GM18868 (cell line): ENCODE measurements around the gene HPS4.
A peak's percentile ranks its signal among the peaks of the same experiment; 100 is the strongest.
"Not testable (repeated sequence)": the region's sequence is repeated elsewhere in the genome, so short reads cannot be mapped to it uniquely, and the experiment has no call there.

ENCODE experiments used
- ATAC-seq: cut with Tn5 transposase; IDR thresholded peaks from one replicate; pipeline ENCODE4 v1.9.1; 2021; ENCODE audit warnings: mild to moderate bottlenecking, moderate library complexity; ENCODE audit not compliant: unreplicated experiment

The HPS4 gene

DNA sequence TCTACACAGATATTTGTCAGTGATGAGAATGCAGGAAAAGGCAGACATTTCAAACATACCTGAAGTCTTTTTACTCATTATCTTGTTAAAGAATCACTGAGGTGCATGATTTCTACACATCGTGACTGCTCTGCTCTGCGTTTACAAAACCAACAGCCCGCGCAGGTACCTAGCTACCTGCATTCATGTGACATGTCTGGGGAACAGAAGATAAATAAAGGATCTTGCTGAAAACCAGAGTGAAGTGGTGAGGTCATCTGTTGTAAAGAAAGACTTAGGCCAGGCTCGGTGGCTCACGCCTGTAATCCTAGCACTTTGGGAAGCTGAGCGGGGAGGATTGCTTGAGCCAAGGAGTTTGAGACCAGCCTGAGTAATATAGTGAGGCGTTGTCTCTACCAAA lies 38.8 kb downstream of the HPS4 start:
- ATAC-seq, result no peak

DNA sequence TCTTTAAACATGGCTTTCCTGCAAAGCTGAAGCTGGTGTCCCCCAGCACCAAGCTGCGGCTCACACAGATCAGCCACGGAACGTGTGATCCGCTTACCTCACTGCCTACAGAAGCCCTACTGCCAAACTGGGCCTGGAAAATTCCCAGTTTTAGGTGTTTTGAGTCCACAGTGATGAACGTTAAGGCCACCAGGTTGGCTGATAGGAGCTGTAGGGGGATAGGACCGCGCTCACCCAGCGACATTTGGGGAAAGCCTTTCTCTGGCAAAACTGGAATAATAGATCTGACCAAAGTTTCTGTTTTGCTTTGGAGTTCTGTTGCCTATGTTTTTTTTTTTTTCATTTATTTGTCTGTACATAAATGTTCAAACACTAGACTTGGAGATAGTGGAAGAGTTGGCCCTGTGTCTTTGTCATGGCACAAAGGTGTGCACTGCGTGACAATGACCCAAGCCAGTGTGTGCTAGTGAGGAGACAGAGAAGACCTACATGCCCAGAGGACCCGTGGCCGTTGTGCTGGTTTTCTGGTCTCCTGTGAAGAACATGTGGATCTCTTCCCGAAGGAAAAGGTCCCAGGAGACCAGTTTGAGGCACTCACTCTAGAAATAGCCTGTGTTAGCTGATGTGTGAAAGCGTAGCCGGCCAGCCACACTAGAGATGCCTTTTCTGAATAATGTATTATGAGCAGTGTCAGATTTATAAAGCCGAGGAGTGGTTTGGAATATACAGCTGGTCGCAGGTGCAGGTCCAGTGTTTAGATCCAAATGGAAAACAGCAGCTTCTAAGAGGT lies 39.5 kb downstream of the HPS4 start:
- no peak for ATAC-seq

DNA sequence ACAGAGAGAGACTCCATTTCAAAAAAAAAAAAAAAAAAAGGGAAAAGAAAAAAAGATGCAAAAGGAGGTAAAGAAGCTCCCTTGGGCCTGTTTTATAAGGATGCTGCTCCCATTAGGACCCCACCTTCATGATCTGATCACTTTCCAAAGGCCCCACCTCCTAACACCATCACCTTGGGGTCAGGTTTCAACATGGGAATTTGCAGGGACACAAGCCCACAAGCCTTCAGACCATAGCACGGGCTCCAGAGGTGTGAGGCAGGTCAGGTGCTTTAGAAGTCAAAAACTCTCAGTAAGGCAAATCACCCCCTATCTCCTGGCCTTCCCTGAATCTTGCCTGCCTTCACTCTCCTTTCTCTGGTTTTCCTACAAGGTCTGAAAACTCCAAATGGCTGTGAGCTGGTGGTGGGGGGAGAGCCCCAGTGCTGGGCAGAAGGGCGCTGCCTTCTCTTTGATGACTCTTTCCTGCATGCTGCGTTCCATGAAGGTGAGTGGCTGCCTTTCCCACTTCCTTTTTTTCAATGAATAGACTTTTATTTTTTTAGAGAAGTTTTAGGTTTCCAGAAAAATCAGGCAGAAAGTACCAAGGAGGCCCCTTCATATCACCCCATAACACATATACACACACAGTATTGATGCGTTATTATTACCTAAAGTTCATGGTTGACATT lies 41.4 kb downstream of the HPS4 start:
- no peak for ATAC-seq

DNA sequence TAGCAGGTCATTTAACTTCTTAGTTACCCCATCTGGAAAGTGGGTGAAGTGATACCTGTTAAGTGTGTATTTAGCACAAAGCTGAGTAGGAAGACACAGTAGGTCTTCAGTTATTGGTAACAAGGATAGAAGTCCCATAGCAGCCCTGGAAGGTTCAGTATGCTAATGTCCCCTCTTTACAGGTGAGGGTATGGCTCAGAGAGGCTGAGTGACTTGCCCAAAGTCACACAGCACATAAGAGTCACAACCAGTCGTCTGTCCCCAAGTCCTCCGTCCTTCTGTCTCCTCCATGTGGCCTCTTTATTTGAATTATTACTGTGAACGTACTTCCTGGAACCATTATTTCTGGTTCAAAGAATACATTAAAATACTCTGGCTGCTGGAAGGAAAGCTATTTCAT lies 44.0 kb downstream of the HPS4 start:
- no peak for ATAC-seq

DNA sequence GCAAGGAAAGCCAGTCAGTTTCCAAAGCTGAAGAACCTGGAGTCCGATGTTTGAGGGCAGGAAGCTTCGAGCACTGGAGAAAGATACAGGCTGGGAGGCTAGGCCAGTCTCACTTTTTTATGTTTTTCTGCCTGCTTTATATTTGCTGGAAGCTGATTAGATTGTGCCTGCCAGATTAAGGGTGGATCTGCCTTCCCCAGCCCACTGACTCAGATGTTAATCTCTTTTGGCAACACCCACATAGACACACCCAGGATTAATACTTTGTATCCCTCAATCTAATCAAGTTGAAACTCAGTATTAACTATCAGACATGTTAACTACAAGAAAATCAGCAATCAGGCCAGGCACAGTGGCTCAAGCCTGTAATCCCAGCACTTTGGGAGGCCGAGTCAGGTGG lies 44.8 kb downstream of the HPS4 start:
- not testable (repeated sequence) for ATAC-seq

DNA sequence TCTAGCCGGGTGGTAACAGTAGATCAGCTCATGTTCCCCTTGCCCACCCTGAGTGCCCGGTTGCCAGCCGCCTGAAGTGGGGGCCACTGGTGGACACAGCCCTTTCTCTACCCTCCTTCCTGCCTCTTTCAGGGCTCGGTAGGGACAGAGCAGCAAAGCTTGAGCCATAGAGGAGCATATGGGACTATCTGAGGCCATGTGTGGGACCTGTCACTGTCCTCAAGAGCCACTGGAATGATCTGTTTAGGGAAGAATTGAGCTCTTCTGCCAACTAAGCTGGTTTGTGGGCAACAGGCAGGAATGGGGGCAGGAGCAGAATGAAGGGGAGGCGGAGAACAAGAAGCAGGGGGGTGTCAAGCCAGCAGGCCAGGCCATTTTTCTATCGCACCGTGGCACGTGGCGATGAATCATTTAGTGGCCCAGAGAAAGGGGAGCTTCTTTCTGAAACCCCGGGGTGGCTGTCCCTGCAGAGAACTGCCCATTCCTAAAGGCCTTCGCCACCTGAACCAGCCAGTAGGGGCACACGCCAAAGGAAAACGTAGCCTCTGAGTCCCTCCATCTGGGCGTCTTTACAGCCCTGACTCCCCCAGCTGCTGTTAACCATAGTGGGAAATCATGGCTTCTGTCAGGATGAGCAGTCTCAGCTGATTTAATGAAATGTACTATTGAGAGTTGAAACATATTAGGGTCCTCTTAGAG lies 45.7 kb downstream of the HPS4 start:
- ATAC-seq, result no peak

DNA sequence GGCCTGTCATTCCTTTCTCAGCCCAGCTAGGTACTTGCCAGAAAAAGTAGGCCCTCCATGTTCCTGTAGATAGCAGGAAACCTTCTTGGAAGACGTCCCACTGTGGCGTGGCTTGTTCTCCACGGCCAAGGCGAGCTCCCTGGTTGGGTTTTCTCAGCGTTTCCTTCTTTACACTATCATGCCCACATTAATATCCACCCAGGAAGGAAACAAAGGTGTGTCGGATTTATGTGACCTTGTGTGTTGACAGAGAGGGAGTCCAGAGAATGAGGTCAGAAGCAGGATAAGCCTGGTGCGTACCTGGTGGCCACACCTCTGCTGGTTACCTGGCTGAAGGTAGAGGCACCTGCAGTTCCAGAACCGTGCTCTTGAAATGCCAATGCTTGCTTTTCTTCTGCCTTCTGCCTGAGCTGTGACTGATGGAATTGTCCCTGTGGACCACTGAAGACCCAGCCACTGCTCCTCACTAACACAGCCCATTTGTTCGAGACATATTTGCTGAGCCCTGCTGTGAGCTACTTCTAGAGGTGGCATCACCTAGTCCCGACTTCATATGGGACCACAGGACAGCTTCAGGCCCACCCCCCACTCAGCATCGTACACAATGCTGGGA lies 46.6 kb downstream of the HPS4 start:
- no peak for ATAC-seq

DNA sequence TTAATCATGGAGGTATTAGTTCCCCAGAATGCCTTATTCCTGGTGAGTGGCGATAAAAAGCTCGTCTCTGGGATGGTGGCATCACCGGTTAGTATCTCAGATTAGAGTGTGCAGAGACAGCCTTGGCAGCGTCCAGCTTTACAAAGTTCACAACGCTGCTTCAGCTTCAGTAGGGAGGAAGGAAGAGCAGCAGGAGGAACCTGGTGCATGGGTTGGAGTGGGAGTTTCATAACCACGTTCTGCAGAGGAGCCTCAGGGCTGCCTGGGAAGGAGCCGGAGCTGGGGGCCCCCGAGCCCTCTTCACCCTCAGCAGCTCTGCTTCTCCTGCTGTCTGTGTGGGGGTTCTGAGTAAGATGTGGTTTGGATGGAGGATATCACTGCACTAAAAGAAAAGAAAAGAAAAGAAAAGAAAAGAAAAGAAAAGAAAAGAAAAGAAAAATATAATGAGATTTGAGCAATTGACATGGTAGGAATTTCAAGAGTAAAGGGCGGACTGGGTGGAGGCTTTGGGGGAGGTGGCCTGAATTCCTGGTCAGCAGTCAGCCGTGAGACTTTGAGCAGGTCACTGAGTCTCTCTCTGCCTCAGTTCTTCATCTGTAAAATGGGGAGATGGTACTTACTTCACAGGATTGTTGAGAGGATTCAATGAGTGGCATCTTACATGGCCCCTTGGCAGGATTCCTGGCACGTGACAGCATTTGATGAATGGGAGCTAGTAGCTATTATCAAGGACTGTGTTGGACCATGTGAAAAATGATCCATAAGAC lies 48.1 kb downstream of the HPS4 start:
- ATAC-seq, result no peak

DNA sequence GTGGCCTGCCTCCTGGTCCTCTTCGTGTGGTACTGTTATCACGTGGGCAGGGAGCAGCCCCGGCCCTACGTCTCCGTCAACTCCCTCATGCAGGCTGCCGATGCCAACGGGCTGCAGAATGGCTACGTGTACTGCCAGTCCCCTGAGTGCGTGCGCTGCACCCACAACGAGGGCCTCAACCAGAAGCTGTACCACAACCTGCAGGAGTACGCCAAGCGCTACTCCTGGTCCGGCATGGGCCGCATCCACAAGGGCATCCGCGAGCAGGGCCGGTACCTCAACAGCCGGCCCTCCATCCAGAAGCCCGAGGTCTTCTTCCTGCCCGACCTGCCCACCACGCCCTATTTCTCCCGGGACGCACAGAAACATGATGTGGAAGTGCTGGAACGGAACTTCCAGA lies 49.8 kb downstream of the HPS4 start:
- ATAC-seq, result no peak

DNA sequence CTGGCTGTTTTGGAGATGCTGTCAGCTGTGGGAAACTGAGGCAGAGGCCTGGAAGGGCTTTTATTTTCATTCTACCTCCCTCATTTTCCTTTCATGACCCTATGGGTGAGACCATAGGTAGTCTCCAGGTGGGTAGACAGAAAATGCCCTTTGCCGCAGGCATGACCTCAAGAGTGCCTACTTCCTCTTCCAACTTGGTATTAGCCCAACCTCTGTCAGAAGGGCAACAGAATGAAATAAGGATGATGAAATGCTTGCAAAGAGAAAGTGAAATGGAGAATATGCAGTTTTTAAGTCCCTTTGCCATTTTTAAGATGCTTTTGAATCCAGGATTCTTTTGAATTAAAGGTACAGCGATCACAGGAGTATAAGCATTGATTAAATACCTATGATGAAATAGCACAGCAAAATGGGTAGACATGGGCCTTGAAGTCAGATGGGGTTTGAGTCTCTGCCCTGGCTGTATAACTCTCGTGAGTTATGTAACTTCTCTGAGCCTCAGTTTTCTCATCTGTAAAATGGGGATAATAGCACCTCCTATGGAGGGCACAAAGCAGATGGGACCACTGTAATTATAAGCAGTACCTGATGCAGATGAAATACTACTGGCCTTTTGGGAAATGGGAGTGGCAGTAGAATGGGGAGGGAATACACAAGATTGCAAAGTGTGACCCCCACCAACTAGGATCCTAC lies 50.8 kb downstream of the HPS4 start:
- ATAC-seq, result no peak

DNA sequence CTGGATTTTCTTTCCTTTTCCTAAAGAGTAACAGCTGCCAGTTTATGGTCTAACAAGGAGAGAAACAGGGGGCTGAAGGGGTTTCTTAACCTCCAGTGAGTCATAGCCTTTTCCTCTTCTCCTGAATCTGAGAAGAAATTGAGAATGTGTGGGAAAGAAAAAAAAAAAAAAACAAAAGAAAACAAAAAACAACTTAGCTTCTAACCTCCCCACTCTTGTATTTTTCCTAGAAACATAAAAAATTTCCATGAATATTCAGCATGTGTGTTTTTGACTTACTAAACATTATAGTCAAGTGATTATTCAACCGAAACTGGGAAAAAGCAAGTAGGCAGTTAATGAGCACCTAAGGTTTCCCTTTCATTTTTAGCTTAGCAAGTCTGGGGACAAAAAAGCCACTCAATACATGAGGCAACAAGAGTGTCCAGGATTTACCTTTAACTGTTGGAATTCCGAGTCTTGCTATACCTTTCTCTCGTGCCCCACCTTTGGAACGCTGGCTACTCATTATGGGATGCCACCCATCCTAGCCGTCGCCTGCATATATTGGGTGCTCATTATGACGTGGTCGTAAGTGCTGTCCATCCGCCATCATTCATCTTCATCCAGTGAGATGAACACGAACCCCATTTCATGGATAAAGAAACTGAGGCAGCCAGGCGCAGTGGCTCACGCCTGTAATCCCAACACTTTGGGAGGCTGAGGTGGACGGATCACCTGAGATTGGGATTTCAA lies 52.2 kb downstream of the HPS4 start:
- no peak for ATAC-seq

DNA sequence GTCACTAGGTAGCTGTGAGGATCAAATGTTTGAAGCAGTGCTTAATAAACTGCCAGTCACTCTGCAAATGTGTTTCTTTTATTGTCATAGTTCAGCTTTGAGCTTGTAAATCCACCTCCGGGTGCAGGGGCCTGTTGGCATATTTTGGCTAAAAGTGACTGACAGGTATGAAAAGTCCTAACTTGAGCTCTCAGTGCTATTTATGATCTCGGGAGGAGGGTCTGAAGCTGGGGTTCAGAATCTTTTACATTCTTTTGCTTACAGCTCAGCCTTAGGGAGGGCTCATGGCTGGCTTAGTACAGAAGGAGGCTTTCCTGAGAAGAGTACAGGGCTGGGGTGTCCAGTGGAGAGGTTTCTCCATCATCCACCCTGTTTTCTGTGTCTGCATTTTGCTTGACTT lies 53.0 kb downstream of the HPS4 start:
- no peak for ATAC-seq

DNA sequence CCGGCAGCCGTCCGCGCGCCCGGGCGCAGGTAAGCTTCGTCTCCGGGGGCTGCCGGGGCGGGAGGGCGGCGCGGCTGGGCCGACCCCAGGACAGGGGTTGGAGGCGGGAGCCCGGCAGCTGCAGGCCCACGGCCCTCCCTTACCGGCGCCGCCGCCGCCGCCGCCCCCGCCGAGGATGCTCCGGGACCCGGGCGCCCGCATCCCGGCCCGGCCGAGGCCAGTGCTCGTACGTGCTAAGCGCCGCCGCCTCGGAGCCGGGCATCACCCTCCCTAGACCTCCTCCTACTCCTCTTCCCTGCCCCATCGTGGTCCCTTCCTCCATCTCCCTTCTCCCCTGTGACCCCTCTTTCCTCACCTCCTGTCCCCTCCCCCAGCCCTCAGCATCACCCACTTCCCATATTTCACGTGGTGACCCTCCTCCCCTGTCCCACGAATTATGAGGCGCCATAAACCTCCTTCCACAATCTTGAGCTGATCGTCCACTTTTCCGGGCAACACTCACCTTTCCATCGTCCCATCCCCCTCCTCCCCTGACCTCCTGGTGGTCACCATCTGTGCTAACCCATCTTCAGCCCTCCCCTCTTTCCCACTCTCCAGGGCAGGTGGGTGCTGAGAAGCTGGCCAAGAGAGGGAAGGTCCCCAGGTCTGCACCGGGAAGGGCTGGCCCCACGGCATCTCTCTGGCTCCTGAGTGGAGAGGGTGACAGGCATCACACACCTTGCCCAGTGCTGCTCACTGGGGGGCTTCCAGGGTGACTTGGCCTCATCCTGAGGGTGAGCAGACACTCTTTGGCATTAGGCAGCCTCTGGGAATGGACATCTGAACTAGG lies 53.9 kb downstream of the HPS4 start:
- no peak for ATAC-seq

DNA sequence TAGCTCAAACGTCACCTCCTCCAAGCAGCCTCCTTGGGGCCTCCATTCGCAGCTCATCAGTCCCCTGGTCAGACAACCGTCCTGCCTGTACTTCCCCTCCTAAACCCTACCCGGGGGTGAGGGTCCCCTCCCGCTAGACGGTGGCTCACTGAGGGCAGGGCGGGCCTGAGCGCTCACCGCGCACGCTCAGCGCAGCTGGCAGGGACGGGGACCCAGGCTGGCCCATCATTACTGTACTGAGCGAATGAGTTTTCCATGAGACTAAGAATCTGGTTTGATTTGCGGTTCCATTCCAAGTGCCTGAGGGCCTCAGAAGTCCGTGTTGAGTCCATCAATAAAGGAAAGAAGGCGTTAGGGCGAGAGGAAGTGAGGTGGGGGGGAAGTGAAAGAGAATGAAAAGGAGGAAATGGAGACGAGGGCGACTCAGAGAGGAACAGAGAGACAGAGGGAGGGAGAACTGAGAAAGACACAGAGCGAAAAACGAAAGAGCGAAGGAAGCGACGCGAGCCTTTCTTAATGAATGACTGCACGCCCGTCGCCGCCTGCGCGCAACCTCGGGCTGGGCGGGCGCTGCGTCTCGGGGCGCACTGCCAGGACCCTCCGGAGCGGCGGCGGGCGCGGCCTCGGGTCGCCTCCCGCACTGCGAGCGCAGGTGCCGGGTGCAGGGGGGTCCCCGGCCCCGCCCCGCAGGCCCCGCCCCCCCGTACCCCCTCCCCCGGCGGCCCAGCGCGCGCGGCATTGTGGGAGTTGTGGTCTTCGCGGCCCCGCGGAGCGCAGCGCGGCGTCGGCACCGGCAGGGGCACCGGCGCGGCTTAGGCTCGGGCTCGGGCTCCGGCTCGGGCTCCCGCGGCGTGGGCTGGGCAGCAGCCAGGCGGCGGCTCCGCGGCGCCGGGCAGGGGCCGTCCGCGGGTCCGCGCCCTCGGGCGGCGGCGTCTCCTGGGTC lies 54.8 kb downstream of the HPS4 start, which contains the start of gene ASPHD2:
TSS of gene ASPHD2 (plus strand) at position 746 of the 943 bp plus-strand sequence. CDS start 4,356 bp downstream, outside the sequence.
- peak; percentile 71 for ATAC-seq

DNA sequence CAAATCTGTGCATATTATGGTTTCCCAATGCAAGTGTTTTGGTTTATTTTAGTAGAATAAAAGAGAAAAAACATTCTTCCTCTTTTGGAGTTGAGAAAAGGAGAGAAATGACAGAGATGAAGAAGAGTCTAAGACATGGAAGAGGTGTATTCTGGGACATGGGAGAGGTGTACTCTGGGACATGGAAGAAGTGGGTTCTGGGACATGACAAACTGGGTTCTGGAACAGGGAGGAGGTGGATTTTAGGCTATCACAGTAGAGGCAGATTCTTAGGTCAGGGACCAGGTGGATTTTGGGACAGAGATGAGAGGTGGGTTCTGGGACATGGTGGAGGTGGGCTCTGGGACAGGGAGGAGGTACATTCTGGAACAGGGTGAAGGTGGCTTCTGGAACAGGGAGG lies 56.7 kb downstream of the HPS4 start:
- ATAC-seq, result no peak

DNA sequence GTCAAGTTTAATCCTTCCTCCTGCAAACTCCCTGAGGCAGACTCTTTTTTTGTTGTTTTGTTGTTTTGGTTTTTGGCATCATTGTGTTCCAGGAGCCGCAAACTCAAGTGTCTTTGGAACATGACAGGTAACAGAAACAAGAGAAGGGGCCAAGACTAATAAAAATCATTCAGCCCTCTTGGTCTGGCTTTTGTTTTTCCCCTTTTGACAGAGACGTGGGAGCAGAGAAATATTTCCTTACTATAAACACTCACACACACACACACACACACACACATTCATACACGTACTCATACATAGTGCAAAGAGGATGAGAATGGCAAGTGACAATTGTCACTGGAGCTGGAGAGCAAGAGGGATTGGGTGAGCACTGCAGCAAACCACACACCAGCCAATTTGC lies 65.0 kb downstream of the HPS4 start:
- no peak for ATAC-seq

DNA sequence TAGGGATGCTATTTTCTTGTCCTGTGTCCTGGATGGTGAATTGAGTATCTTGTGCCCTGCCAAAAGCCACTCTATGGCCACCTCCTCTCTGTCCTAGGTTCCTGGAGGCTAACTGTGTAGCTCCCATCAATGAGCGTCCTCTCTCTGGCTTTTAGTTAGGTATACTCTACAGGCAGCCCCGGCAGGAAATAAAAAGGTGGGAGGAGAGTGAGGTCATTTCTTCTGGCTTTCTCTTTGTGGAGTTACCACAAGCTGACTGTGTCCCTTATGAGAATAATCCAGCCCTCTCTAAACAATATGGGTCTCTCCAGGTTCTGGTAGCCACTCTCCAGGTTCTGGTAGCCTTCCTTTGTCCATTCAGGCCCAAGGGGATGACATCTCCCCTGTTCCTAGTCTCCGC lies 66.2 kb downstream of the HPS4 start:
- ATAC-seq, result no peak
